Bronchial epithelial cell (primary cell): ENCODE results near the gene AKNAD1. TPM values are rescaled to one million over a fixed set of nuclear protein-coding genes. Genes with fewer than 3 reads are reported as not detected.

Experiments used
- DNase-seq: peaks from one replicate; pipeline ENCODE4 v3.0.0-alpha.2; 2010; ENCODE audit warnings: low read depth
- FAIRE-seq: peaks from 2 replicates; lab custom pipeline; 2011; peaks lifted over from hg19 to GRCh38; lab: Jason Lieb, UNC
- H3K27me3 ChIP-seq: 2 replicates; pipeline ENCODE4 v1.5.1; 2011; ENCODE audit warnings: low read length; ENCODE audit not compliant: control insufficient read depth, insufficient read depth
- H3K36me3 ChIP-seq: 2 replicates; pipeline ENCODE4 v1.5.1; 2011; ENCODE audit warnings: low read length; ENCODE audit not compliant: control insufficient read depth, insufficient read depth
- H3K4me3 ChIP-seq: 2 replicates; pipeline ENCODE4 v1.5.1; 2011; ENCODE audit warnings: mild to moderate bottlenecking, low read depth, low read length, control low read depth
- total RNA-seq: library from RNA; depleted of rRNA; stranded (reverse); fragments of >200 nt; gene quantifications from 2 replicates; pipeline ENCODE4 v1.2.1, GENCODE V29; 2014
- TF ChIP-seq, protein P1 (sequence below): IDR thresholded peaks from 2 replicates; pipeline ENCODE4 v1.5.1; 2011; ENCODE audit warnings: mild to moderate bottlenecking, moderate library complexity, low read length, control low read depth, inconsistent platforms; ENCODE audit not compliant: insufficient read depth, severe bottlenecking

Gene AKNAD1
- total RNA-seq, 1 donor from 2014 or later = not detected

DNA sequence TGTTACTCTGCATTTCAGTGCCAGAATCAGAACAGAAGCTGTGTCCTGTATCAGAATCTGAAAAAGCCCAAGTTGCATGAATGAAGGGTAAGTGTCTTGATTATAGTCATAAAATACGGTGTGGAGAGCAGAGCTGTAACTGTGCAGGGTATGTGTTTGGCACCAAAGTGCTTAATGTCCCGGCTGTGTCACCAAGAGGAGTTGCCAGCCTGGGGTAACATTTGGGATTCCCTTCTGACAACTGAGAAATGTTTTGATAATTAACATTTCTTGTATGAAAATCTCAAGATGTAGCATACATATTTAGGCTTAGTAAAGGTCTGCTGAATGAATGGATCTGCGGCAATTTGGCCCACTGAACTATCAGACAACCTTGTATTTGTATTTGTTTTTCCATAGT is 33.3 kb downstream of the AKNAD1 start:
- Histone ChIP-seq H3K36me3 (no peaks in the 10 kb centered on the region), H3K27me3 (no peaks in the 10 kb centered on the region), H3K4me3 (no peak overlapping the region)
- no peak for FAIRE-seq
- TF ChIP-seq, protein P1, sequence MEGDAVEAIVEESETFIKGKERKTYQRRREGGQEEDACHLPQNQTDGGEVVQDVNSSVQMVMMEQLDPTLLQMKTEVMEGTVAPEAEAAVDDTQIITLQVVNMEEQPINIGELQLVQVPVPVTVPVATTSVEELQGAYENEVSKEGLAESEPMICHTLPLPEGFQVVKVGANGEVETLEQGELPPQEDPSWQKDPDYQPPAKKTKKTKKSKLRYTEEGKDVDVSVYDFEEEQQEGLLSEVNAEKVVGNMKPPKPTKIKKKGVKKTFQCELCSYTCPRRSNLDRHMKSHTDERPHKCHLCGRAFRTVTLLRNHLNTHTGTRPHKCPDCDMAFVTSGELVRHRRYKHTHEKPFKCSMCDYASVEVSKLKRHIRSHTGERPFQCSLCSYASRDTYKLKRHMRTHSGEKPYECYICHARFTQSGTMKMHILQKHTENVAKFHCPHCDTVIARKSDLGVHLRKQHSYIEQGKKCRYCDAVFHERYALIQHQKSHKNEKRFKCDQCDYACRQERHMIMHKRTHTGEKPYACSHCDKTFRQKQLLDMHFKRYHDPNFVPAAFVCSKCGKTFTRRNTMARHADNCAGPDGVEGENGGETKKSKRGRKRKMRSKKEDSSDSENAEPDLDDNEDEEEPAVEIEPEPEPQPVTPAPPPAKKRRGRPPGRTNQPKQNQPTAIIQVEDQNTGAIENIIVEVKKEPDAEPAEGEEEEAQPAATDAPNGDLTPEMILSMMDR = no peak
- no peak for DNase-seq

GRCh38 chr1:108819878-108820277 is 37.0 kb downstream of the AKNAD1 start:
- DNase-seq (no peak), FAIRE-seq (no peak)
- no peaks in the 10 kb centered on the region for H3K36me3 ChIP-seq
- H3K27me3 ChIP-seq = no peaks in the 10 kb centered on the region
- TF ChIP-seq, protein P1 = no peak
- no peak overlapping the region for H3K4me3 ChIP-seq

GRCh38 chr1:108817811-108818210 is 39.1 kb downstream of the AKNAD1 start:
- TF ChIP-seq, protein P1 = no peak
- DNase-seq (no peak), FAIRE-seq (no peak)

GRCh38 chr1:108817016-108817415 is 39.9 kb downstream of the AKNAD1 start:
- DNase-seq = no peak
- Histone ChIP-seq H3K27me3 (no peaks in the 10 kb centered on the region), H3K4me3 (no peak overlapping the region), H3K36me3 (no peaks in the 10 kb centered on the region)
- TF ChIP-seq, protein P1 = no peak
- FAIRE-seq = no peak

More at GRCh38 chr1:108817811-108818210, 39.1 kb downstream of the AKNAD1 start:
- Histone ChIP-seq H3K4me3 (no peak overlapping the region), H3K27me3 (no peaks in the 10 kb centered on the region), H3K36me3 (no peaks in the 10 kb centered on the region)

DNA sequence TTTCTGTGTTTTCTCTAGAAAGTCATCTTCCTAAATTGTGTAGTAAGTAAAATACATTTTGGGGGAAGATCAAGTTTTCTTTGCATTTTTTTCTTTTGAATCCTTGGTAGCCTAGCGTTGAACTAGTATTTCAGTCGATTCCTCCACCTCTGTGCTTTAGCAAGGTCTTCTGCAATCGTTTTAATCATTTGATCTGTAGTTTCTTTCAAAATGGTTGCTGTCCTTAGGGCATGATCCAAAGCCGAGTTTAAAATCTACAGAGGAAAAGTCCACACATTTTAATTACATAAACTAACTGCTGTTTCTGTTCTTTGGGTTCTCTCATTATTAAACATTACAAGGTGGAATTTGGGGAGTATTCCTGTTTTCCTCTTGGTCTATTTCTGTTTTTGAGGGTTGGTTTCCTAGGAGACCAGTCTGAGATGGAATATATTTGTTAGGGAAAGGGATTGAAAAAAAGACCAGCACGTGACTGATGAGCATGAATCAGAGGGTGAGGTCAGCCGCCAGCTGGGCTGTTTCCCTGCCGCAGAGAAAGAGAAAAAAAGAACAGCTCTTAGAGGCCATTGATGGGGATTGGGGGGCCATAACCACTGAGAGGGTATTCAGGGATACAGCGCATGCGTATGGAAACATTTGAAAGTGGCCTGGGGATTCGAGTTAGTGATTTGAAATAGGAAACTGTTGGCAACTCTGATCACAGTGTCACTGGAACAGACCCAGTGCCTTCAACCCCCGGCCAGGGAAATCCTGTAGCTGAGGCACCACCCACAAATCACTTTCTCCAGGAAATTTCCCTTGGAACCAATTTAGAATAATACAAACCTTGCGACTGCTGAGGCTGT is 40.6 kb downstream of the AKNAD1 start:
- no peaks in the 10 kb centered on the region for H3K27me3 ChIP-seq
- H3K36me3 ChIP-seq = no peaks in the 10 kb centered on the region
- no peak overlapping the region for H3K4me3 ChIP-seq
- TF ChIP-seq, protein P1 = no peak
- no peak for FAIRE-seq
- DNase-seq = peak; percentile 74
